OCI-LY7 (cell line): ENCODE results near the gene DFFB. TPM values are rescaled to one million over a fixed set of nuclear protein-coding genes. Genes with fewer than 3 reads are reported as not detected.

ENCODE experiments used
- BruUV-seq: library from RNA; stranded (reverse); fragments of 400-500 nt; replicated peaks from 2 replicates; lab custom pipeline; 2021; lab: Mats Ljungman, UMichigan
- CTCF ChIA-PET: fragments of 300-600 bp; sonication (Branson Sonifier 250); formaldehyde crosslinking; loops from one replicate; lab custom pipeline; 2022; ENCODE audit warnings: antibody characterized with exemption; ENCODE audit not compliant: unreplicated experiment; lab: Charles Lee
- POLR2A ChIA-PET: fragments of 300-600 bp; sonication (Branson Sonifier 250); formaldehyde crosslinking; loops from one replicate; lab custom pipeline; 2022; ENCODE audit warnings: antibody characterized with exemption; lab: Charles Lee
- DNase-seq: peaks from one replicate; pipeline ENCODE4 v3.0.0-alpha.2; 2015; ENCODE audit warnings: low spot score
- H2AFZ ChIP-seq: fragments of 200-600 bp; sonication (generic), shearing (Covaris generic); 2 replicates; pipeline ENCODE4 v1.6.1; 2014; ENCODE audit warnings: mild to moderate bottlenecking, antibody characterized with exemption, low read length, moderate library complexity
- H3K27ac ChIP-seq: fragments of 200-600 bp; sonication (generic); 2 replicates; pipeline ENCODE4 v1.5.1; 2014; ENCODE audit warnings: mixed run types, low read depth, mild to moderate bottlenecking, moderate library complexity, low read length, inconsistent platforms; ENCODE audit not compliant: poor library complexity, severe bottlenecking
- H3K36me3 ChIP-seq: fragments of 200-600 bp; sonication (generic); 2 replicates; pipeline ENCODE4 v1.6.1; 2014; ENCODE audit warnings: mild to moderate bottlenecking, antibody characterized with exemption, low read length, moderate library complexity, mixed read lengths; ENCODE audit not compliant: insufficient read depth
- H3K4me1 ChIP-seq: fragments of 200-600 bp; sonication (generic); 2 replicates; pipeline ENCODE4 v1.5.1; 2014; ENCODE audit warnings: mild to moderate bottlenecking, low read length; ENCODE audit not compliant: insufficient read depth, poor library complexity, severe bottlenecking
- H3K4me2 ChIP-seq: fragments of 200-600 bp; sonication (generic); 2 replicates; pipeline ENCODE4 v1.6.1; 2014; ENCODE audit warnings: mild to moderate bottlenecking, low read length
- H3K4me3 ChIP-seq: fragments of 200-600 bp; sonication (generic); 2 replicates; pipeline ENCODE4 v1.5.1; 2014; ENCODE audit warnings: mild to moderate bottlenecking, low read depth, low read length; ENCODE audit not compliant: poor library complexity, severe bottlenecking
- H3K79me2 ChIP-seq: fragments of 200-600 bp; sonication (generic); 2 replicates; pipeline ENCODE4 v1.6.1; 2016; ENCODE audit warnings: low read depth, mild to moderate bottlenecking, low read length, moderate library complexity, mixed read lengths; ENCODE audit not compliant: insufficient read depth
- H3K9me2 ChIP-seq: fragments of 200-600 bp; sonication (generic); 2 replicates; pipeline ENCODE4 v1.6.1; 2016; ENCODE audit warnings: mild to moderate bottlenecking, low read length, mixed read lengths; ENCODE audit not compliant: insufficient read depth
- H3K9me3 ChIP-seq: fragments of 200-600 bp; sonication (generic); 2 replicates; pipeline ENCODE4 v1.6.1; 2014; ENCODE audit warnings: mild to moderate bottlenecking, mixed run types, low read length, mixed read lengths
- H4K20me1 ChIP-seq: fragments of 200-600 bp; sonication (generic); 2 replicates; pipeline ENCODE4 v1.6.1; 2014; ENCODE audit warnings: mild to moderate bottlenecking, antibody characterized with exemption, low read length, moderate library complexity, mixed read lengths; ENCODE audit not compliant: insufficient read depth
- CTCF ChIP-seq: fragments of 200-600 bp; sonication (generic); conservative IDR thresholded peaks from 2 replicates; pipeline ENCODE4 v1.5.1; 2014; ENCODE audit warnings: mild to moderate bottlenecking, antibody characterized with exemption, low read length, moderate library complexity, mixed read lengths
- EZH2phosphoT487 ChIP-seq: fragments of 200-600 bp; sonication (generic); IDR thresholded peaks from 2 replicates; pipeline ENCODE4 v1.6.1; 2018; ENCODE audit warnings: low read depth, borderline replicate concordance, mild to moderate bottlenecking, mixed run types, antibody characterized with exemption, low read length, moderate library complexity, mixed read lengths
- intact Hi-C: fragments of 100-400 bp; cut with micrococcal nuclease; formaldehyde crosslinking; loops from one replicate; pipeline ENCODE4 v1.10.0; 2022; ENCODE audit not compliant: unreplicated experiment
- total RNA-seq, 2 experiments: library from RNA; depleted of rRNA in 1 of 2; stranded (reverse); fragments of >200 nt in 1 of 2; shearing (Covaris generic) in 1 of 2; gene quantifications; 2 replicates each; pipeline ENCODE4 v1.2.3, GENCODE V29; 2014 to 2022

Gene DFFB
- total RNA-seq, 2 experiments from 2014 or later, result 15.2 to 17.9 TPM

GRCh38 chr1:3905266-3905952 lies 48.1 kb downstream of the DFFB start:
- Histone ChIP-seq H3K36me3 (no peaks in the 10 kb centered on the region), H2AFZ (peak overlapping the region; percentile 32; the same call in 1 of the 2 replicates), H3K4me2 (peak overlapping the region; percentile 88), H3K9me3 (no peaks in the 10 kb centered on the region), H3K4me3 (peak overlapping the region; percentile 96), H3K27ac (peak overlapping the region; percentile 100), H3K79me2 (peaks cover 48% of the 10 kb centered on the region; the same call in 1 of the 2 replicates), H4K20me1 (no peaks in the 10 kb centered on the region), H3K9me2 (no peaks in the 10 kb centered on the region), H3K4me1 (peaks cover 90% of the 10 kb centered on the region)
- intact Hi-C loops, result no loop called here
- DNase-seq, result peak; percentile 46
- CTCF ChIA-PET, result no interaction called here
- TF ChIP-seq EZH2phosphoT487 (no peak), CTCF (no peak)
- BruUV-seq, result no TSS peak
- POLR2A ChIA-PET, result interaction anchor here (4.6 kb wide), 1 partner anchor 142 kb away, joined by 31 read pairs; no protein-coding TSS in a partner anchor

GRCh38 chr1:3905953-3906671 lies 48.8 kb downstream of the DFFB start:
- Histone ChIP-seq H3K4me2 (peak overlapping the region; percentile 88), H3K27ac (peak overlapping the region; percentile 100), H3K4me1 (peaks cover 92% of the 10 kb centered on the region), H3K4me3 (peak overlapping the region; percentile 96), H2AFZ (no peak overlapping the region; the same call in 1 of the 2 replicates), H4K20me1 (no peaks in the 10 kb centered on the region), H3K36me3 (no peaks in the 10 kb centered on the region), H3K9me3 (no peaks in the 10 kb centered on the region), H3K79me2 (peaks cover 50% of the 10 kb centered on the region; the same call in 1 of the 2 replicates), H3K9me2 (no peaks in the 10 kb centered on the region)
- BruUV-seq, result no TSS peak
- CTCF ChIA-PET, result interaction anchor here (1.7 kb wide), 1 partner anchor 48 kb away, joined by 7 read pairs; the partner anchor contains the start of genes CEP104 and DFFB
- peak; percentile 78 for DNase-seq
- intact Hi-C loops, result no loop called here
- POLR2A ChIA-PET, result interaction anchor here (4.6 kb wide), 1 partner anchor 141 kb away, joined by 31 read pairs; no protein-coding TSS in a partner anchor
- no peak for TF ChIP-seq EZH2phosphoT487
- no peak for TF ChIP-seq CTCF
